KMS-11 (cell line): Measurements from ENCODE around the gene CYB5R4.

Experiments
- H2AFZ ChIP-seq: fragments of 200-600 bp; sonication (generic); 2 replicates; pipeline ENCODE4 v1.6.1; 2016; ENCODE audit warnings: antibody characterized with exemption, mixed run types, low read depth
- H3K27ac ChIP-seq: fragments of 200-600 bp; sonication (generic); 2 replicates; pipeline ENCODE4 v1.6.1; 2016; ENCODE audit warnings: mild to moderate bottlenecking, mixed run types
- H3K27me3 ChIP-seq: fragments of 200-600 bp; sonication (generic); 2 replicates; pipeline ENCODE4 v1.6.1; 2017; ENCODE audit warnings: mild to moderate bottlenecking, low read depth, mixed run types, moderate library complexity; ENCODE audit not compliant: insufficient read depth
- H3K36me3 ChIP-seq: fragments of 200-600 bp; sonication (generic); 2 replicates; pipeline ENCODE4 v1.6.1; 2017; ENCODE audit warnings: mild to moderate bottlenecking, mixed run types; ENCODE audit not compliant: insufficient read depth
- H3K4me1 ChIP-seq: fragments of 200-600 bp; sonication (generic); 2 replicates; pipeline ENCODE4 v1.6.1; 2016; ENCODE audit warnings: mild to moderate bottlenecking, low read depth, mixed run types; ENCODE audit not compliant: poor library complexity, severe bottlenecking
- H3K4me2 ChIP-seq: fragments of 200-600 bp; sonication (generic); 2 replicates; pipeline ENCODE4 v1.7.0; 2016; ENCODE audit warnings: mild to moderate bottlenecking, mixed run types
- H3K4me3 ChIP-seq: fragments of 200-600 bp; sonication (generic); IDR thresholded peaks from 2 replicates; pipeline ENCODE4 v1.6.1; 2017; ENCODE audit warnings: low read depth, low read length, mixed read lengths; ENCODE audit not compliant: insufficient read depth
- H3K79me2 ChIP-seq: fragments of 200-600 bp; sonication (generic); 2 replicates; pipeline ENCODE4 v1.6.1; 2016; ENCODE audit warnings: low read depth, mixed run types; ENCODE audit not compliant: insufficient read depth
- H3K9ac ChIP-seq: fragments of 200-600 bp; sonication (generic); 2 replicates; pipeline ENCODE4 v1.6.1; 2016; ENCODE audit warnings: mild to moderate bottlenecking, mixed run types
- H4K20me1 ChIP-seq: fragments of 200-600 bp; sonication (generic); 2 replicates; pipeline ENCODE4 v1.6.1; 2016; ENCODE audit warnings: mild to moderate bottlenecking, mixed run types; ENCODE audit not compliant: insufficient read depth
- TF ChIP-seq, protein P1 (sequence below): fragments of 200-600 bp; sonication (generic); conservative IDR thresholded peaks from 2 replicates; pipeline ENCODE4 v1.6.1; 2017; ENCODE audit warnings: low read depth, mild to moderate bottlenecking, antibody characterized with exemption, low read length, moderate library complexity, mixed read lengths

CYB5R4 gene

GRCh38 chr6:83978997-83979396 lies 119.5 kb downstream of the CYB5R4 start:
- H3K79me2 ChIP-seq = no peaks in the 10 kb centered on the region
- H3K4me1 ChIP-seq = no peaks in the 10 kb centered on the region
- no peak overlapping the region for H3K27ac ChIP-seq
- TF ChIP-seq, protein P1, sequence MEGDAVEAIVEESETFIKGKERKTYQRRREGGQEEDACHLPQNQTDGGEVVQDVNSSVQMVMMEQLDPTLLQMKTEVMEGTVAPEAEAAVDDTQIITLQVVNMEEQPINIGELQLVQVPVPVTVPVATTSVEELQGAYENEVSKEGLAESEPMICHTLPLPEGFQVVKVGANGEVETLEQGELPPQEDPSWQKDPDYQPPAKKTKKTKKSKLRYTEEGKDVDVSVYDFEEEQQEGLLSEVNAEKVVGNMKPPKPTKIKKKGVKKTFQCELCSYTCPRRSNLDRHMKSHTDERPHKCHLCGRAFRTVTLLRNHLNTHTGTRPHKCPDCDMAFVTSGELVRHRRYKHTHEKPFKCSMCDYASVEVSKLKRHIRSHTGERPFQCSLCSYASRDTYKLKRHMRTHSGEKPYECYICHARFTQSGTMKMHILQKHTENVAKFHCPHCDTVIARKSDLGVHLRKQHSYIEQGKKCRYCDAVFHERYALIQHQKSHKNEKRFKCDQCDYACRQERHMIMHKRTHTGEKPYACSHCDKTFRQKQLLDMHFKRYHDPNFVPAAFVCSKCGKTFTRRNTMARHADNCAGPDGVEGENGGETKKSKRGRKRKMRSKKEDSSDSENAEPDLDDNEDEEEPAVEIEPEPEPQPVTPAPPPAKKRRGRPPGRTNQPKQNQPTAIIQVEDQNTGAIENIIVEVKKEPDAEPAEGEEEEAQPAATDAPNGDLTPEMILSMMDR = no peak
- H4K20me1 ChIP-seq = no peaks in the 10 kb centered on the region
- no peaks in the 10 kb centered on the region for H3K27me3 ChIP-seq
- H3K4me2 ChIP-seq = no peak overlapping the region
- no peak overlapping the region for H3K4me3 ChIP-seq
- no peaks in the 10 kb centered on the region for H3K36me3 ChIP-seq
- H3K9ac ChIP-seq = no peak overlapping the region
- H2AFZ ChIP-seq = no peak overlapping the region

- H2AFZ ChIP-seq = no peak overlapping the region
Observed at GRCh38 chr6:83984411-83984810, 124.9 kb downstream of the CYB5R4 start.

GRCh38 chr6:83985308-83985713 lies 125.8 kb downstream of the CYB5R4 start:
- Histone ChIP-seq H3K27ac (no peak overlapping the region), H3K4me1 (no peaks in the 10 kb centered on the region)

More at GRCh38 chr6:83984411-83984810, 124.9 kb downstream of the CYB5R4 start:
- Histone ChIP-seq H4K20me1 (no peaks in the 10 kb centered on the region), H3K27ac (no peak overlapping the region), H3K36me3 (no peaks in the 10 kb centered on the region), H3K9ac (no peak overlapping the region), H3K27me3 (no peaks in the 10 kb centered on the region), H3K79me2 (no peaks in the 10 kb centered on the region), H3K4me3 (no peak overlapping the region), H3K4me1 (no peaks in the 10 kb centered on the region), H3K4me2 (no peak overlapping the region)
- TF ChIP-seq, protein P1 = no peak

GRCh38 chr6:83985715-83986114 lies 126.2 kb downstream of the CYB5R4 start:
- no peak overlapping the region for H3K4me3 ChIP-seq
- no peak overlapping the region for H2AFZ ChIP-seq

More at GRCh38 chr6:83985308-83985713, 125.8 kb downstream of the CYB5R4 start:
- Histone ChIP-seq H3K27me3 (no peaks in the 10 kb centered on the region), H3K4me2 (no peak overlapping the region), H2AFZ (no peak overlapping the region), H3K4me3 (no peak overlapping the region), H4K20me1 (no peaks in the 10 kb centered on the region), H3K36me3 (no peaks in the 10 kb centered on the region), H3K79me2 (no peaks in the 10 kb centered on the region), H3K9ac (no peak overlapping the region)
- TF ChIP-seq, protein P1 = no peak

More at GRCh38 chr6:83985715-83986114, 126.2 kb downstream of the CYB5R4 start:
- H4K20me1 ChIP-seq = no peaks in the 10 kb centered on the region
- no peaks in the 10 kb centered on the region for H3K79me2 ChIP-seq
- no peak overlapping the region for H3K4me2 ChIP-seq
- TF ChIP-seq, protein P1 = no peak
- no peaks in the 10 kb centered on the region for H3K36me3 ChIP-seq
- H3K27me3 ChIP-seq = no peaks in the 10 kb centered on the region
- no peaks in the 10 kb centered on the region for H3K4me1 ChIP-seq
- no peak overlapping the region for H3K9ac ChIP-seq
- H3K27ac ChIP-seq = no peak overlapping the region
